GM12864 (cell line): Measurements from ENCODE around the gene NEO1.
A peak's percentile ranks its signal among the peaks of the same experiment; 100 is the strongest.

ENCODE experiments used
- DNase-seq: peaks from one replicate; pipeline ENCODE4 v3.0.0-alpha.2; 2011; ENCODE audit warnings: low read depth
- H3K4me3 ChIP-seq: 2 replicates; pipeline ENCODE4 v1.5.1; 2011; ENCODE audit warnings: mild to moderate bottlenecking, low read depth, low read length, control low read depth
- CTCF ChIP-seq: IDR thresholded peaks from 2 replicates; pipeline ENCODE4 v1.5.1; 2011; ENCODE audit warnings: low read depth, mild to moderate bottlenecking, moderate library complexity, low read length, control low read depth, inconsistent platforms; ENCODE audit errors: missing control alignments

The NEO1 gene

GRCh38 chr15:73308305-73308704 lies 256.0 kb downstream of the NEO1 start:
- no peak for TF ChIP-seq CTCF
- no peak for DNase-seq
- no peak overlapping the region for H3K4me3 ChIP-seq

- H3K4me3 ChIP-seq: no peak overlapping the region
- no peak for DNase-seq
- no peak for TF ChIP-seq CTCF
These were observed 261.6 kb downstream of the NEO1 start for GRCh38 chr15:73313861-73314260.

GRCh38 chr15:73317651-73318462 lies 265.6 kb downstream of the NEO1 start:
- no peak for DNase-seq
- H3K4me3 ChIP-seq: no peak overlapping the region
- TF ChIP-seq CTCF: no peak

GRCh38 chr15:73318463-73319351 lies 266.4 kb downstream of the NEO1 start:
- TF ChIP-seq CTCF: no peak
- no peak overlapping the region for H3K4me3 ChIP-seq
- peak; percentile 7 for DNase-seq

- TF ChIP-seq CTCF: no peak
These were observed 267.4 kb downstream of the NEO1 start for GRCh38 chr15:73319460-73320245.

GRCh38 chr15:73320619-73321180 lies 268.4 kb downstream of the NEO1 start:
- TF ChIP-seq CTCF: no peak
- no peak overlapping the region for H3K4me3 ChIP-seq
- no peak for DNase-seq

More at GRCh38 chr15:73319460-73320245, 267.4 kb downstream of the NEO1 start:
- no peak for DNase-seq
- no peak overlapping the region for H3K4me3 ChIP-seq
